Liver (tissue), 9 donors: ENCODE results near the gene BCAR3. TPM values are rescaled to one million over a fixed set of nuclear protein-coding genes. Genes with fewer than 3 reads are reported as not detected.

Experiments used
- DNase-seq: peaks from one replicate; pipeline ENCODE4 v3.0.0-alpha.2; 2017; ENCODE audit warnings: low spot score
- H3K27ac ChIP-seq, 2 donors: one replicate each; pipeline ENCODE4 v1.7.0; 2013; ENCODE audit warnings: inconsistent platforms in 2 of 2, low read length in 2 of 2, control low read depth in 1 of 2, low read depth in 1 of 2, mild to moderate bottlenecking in 1 of 2
- H3K27me3 ChIP-seq, 4 donors: one replicate each; pipeline versions ENCODE4 v1.6.1 to v1.7.0; 2013; ENCODE audit warnings: low read length in 3 of 4, inconsistent platforms in 1 of 4, mild to moderate bottlenecking in 1 of 4, moderate library complexity in 1 of 4; ENCODE audit not compliant: control insufficient read depth in 4 of 4, insufficient read depth in 4 of 4
- H3K36me3 ChIP-seq, 4 donors: one replicate each; pipeline versions ENCODE4 v1.6.1 to v1.7.0; 2013; ENCODE audit warnings: low read length in 3 of 4, mild to moderate bottlenecking in 3 of 4, low read depth in 1 of 4, moderate library complexity in 1 of 4; ENCODE audit not compliant: control insufficient read depth in 4 of 4, insufficient read depth in 3 of 4
- H3K4me1 ChIP-seq, 4 donors: one replicate each; pipeline versions ENCODE4 v1.6.1 to v1.7.0; 2013; ENCODE audit warnings: low read length in 3 of 4, mild to moderate bottlenecking in 3 of 4, moderate library complexity in 1 of 4; ENCODE audit not compliant: control insufficient read depth in 4 of 4, insufficient read depth in 4 of 4
- H3K4me3 ChIP-seq, 3 donors: one replicate each; pipeline versions ENCODE4 v1.6.1 to v1.7.0; 2013; ENCODE audit warnings: low read length in 3 of 3, control low read depth in 1 of 3, low read depth in 1 of 3, mild to moderate bottlenecking in 1 of 3
- H3K9ac ChIP-seq, 2 donors: one replicate each; pipeline ENCODE4 v1.7.0; 2013; ENCODE audit warnings: low read length in 2 of 2, mild to moderate bottlenecking in 2 of 2, moderate library complexity in 2 of 2, control low read depth in 1 of 2, low read depth in 1 of 2
- H3K9me3 ChIP-seq, 4 donors: one replicate each; pipeline versions ENCODE4 v1.6.1 to v1.7.0; 2013; ENCODE audit warnings: low read length in 3 of 4; ENCODE audit not compliant: control insufficient read depth in 4 of 4
- EGR1 ChIP-seq, 2 donors: IDR thresholded peaks; 2 replicates each; pipeline ENCODE4 v1.6.1; 2016 to 2018; ENCODE audit warnings: antibody characterized with exemption in 2 of 2, low read depth in 2 of 2
- FOXA2 ChIP-seq: IDR thresholded peaks from 2 replicates; pipeline ENCODE4 v1.6.1; 2016; ENCODE audit warnings: antibody characterized with exemption
- HNF4A ChIP-seq, 2 donors: conservative IDR thresholded peaks; 2 replicates each; pipeline ENCODE4 v1.6.1; 2016; ENCODE audit warnings: antibody characterized with exemption in 2 of 2, mild to moderate bottlenecking in 2 of 2
- HNF4G ChIP-seq: IDR thresholded peaks from 2 replicates; pipeline ENCODE4 v1.6.1; 2016; ENCODE audit warnings: antibody characterized with exemption
- JUND ChIP-seq, 2 donors: IDR thresholded peaks; 2 replicates each; pipeline ENCODE4 v1.6.1; 2016; ENCODE audit warnings: antibody characterized with exemption in 2 of 2
- RXRA ChIP-seq, 2 donors: IDR thresholded peaks; 2 replicates each; pipeline ENCODE4 v1.6.1; 2017 to 2018; ENCODE audit warnings: antibody characterized with exemption in 2 of 2, mild to moderate bottlenecking in 1 of 2
- SP1 ChIP-seq: IDR thresholded peaks from 2 replicates; pipeline ENCODE4 v1.6.1; 2018; ENCODE audit warnings: antibody characterized with exemption, mild to moderate bottlenecking
- TAF1 ChIP-seq: conservative IDR thresholded peaks from 2 replicates; pipeline ENCODE4 v1.6.1; 2016; ENCODE audit warnings: antibody characterized with exemption, mild to moderate bottlenecking
- YY1 ChIP-seq: IDR thresholded peaks from 2 replicates; pipeline ENCODE4 v1.6.1; 2016; ENCODE audit warnings: antibody characterized with exemption, mild to moderate bottlenecking
- WGBS: extraction: QIAGEN DNeasy Blood & Tissue Kit; methylation state at CpG from one replicate; pipeline ENCODE4 v1.1.7; 2013; 5-methylcytosine and 5-hydroxymethylcytosine counted together
- polyA plus RNA-seq, 2 donors: library from polyadenylated mRNA; stranded (reverse) in 1 of 2; unstranded in 1 of 2; fragments of 200-250 nt in 1 of 2; fragments of >200 nt in 1 of 2; fragmentation: Nextera tagmentation in 1 of 2; extraction: Ambion mirVana in 1 of 2; gene quantifications; one replicate each; pipeline versions ENCODE4 v1.2.1 to v1.2.3, GENCODE V29; 2013 to 2015
- total RNA-seq, 2 donors: library from RNA; depleted of rRNA; stranded (reverse); fragments of >200 nt; gene quantifications; one replicate each; pipeline ENCODE4 v1.2.3, GENCODE V29; 2014
- TF ChIP-seq, protein P1 (sequence below): IDR thresholded peaks from 2 replicates; pipeline ENCODE4 v1.6.1; 2016; ENCODE audit warnings: antibody characterized with exemption
- TF ChIP-seq, protein P2 (sequence below): IDR thresholded peaks from 2 replicates; pipeline ENCODE4 v1.6.1; 2016; ENCODE audit warnings: antibody characterized with exemption, mild to moderate bottlenecking
- TF ChIP-seq, protein P3 (sequence below): fragments of 150-350 bp; IDR thresholded peaks from 2 replicates; pipeline ENCODE4 v1.5.1; 2017; ENCODE audit warnings: improper control_type of control experiment, low read depth, low read length; ENCODE audit not compliant: missing input control
- TF ChIP-seq, protein P4 (sequence below): IDR thresholded peaks from 2 replicates; pipeline ENCODE4 v1.6.1; 2016; ENCODE audit warnings: antibody characterized with exemption
- donor health status: healthy.
- donor health status: healthy.
- donor health status: healthy.
- donor health status: healthy.
- donor health status: healthy.

The BCAR3 gene
- total and polyA plus RNA-seq, 4 donors = 2.8 to 10.3 (median 7.7) TPM

DNA sequence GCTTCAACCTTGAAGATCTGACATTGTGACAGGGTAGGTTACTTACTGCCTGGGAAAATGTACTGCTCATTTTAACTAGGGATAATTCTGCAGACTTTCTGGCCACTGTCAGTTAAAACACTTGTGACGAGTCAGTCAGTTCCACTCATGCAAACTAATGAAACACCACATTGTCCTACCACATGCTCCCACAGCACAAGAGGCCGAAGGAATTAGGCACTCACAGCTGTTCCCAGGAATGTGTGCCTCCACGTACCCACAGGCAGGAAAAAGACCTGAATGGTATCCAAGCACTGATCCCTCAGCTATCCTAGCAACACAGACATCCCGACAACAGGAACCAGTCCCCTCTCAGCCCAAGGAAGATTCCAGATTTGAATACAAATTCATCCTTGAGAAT is 12.3 kb downstream of the BCAR3 start:
- no peaks in the 10 kb centered on the region for H3K36me3 ChIP-seq
- peaks cover 0 to 8% (median 4%) of the 10 kb centered on the region in 4 donors for H3K4me1 ChIP-seq
- TF ChIP-seq SP1 = no peak
- TF ChIP-seq, protein P1, sequence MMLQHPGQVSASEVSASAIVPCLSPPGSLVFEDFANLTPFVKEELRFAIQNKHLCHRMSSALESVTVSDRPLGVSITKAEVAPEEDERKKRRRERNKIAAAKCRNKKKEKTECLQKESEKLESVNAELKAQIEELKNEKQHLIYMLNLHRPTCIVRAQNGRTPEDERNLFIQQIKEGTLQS = no peak
- TF ChIP-seq RXRA (IDR thresholded peaks at IDR 0.05) = no peak
- TF ChIP-seq TAF1 = no peak
- H3K27me3 ChIP-seq = no peaks in the 10 kb centered on the region
- no peak for DNase-seq
- no peak overlapping the region for H3K27ac ChIP-seq
- H3K9ac ChIP-seq = no peak overlapping the region
- H3K9me3 ChIP-seq = no peaks in the 10 kb centered on the region
- no peak overlapping the region for H3K4me3 ChIP-seq
- WGBS = 90% methylated on average over 4 of the region's 4 CpGs

DNA sequence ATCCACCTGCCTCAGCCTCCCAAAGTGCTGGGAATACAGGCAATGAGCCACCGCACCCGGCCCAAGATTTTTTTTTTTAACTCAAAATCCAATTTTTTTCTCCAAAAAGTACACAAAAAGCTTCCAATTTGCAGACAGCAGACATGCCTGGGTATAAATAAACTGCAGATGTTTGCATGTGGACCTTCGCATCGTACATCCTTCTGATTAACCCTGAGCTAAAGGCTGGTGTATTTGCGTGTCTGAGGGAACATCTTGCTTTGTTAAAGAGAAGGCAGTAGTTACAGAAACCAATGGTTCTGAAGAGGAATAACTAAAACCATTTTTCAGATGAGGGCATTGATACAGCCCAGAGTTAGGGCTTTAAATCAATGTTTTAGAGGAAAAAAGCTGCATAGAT is 12.7 kb downstream of the BCAR3 start:
- Histone ChIP-seq H3K4me3 (no peak overlapping the region), H3K27me3 (no peaks in the 10 kb centered on the region), H3K27ac (no peak overlapping the region), H3K9me3 (no peaks in the 10 kb centered on the region), H3K36me3 (no peaks in the 10 kb centered on the region), H3K4me1 (peaks cover 0 to 8% (median 5%) of the 10 kb centered on the region in 4 donors), H3K9ac (no peak overlapping the region)
- 90% methylated on average over 5 of the region's 5 CpGs for WGBS
- no peak for DNase-seq
- TF ChIP-seq TAF1 = no peak
- no peak for TF ChIP-seq EGR1 (IDR thresholded peaks at IDR 0.05; ENCODE audit: low read depth in 2 of 2)
- TF ChIP-seq, protein P2, sequence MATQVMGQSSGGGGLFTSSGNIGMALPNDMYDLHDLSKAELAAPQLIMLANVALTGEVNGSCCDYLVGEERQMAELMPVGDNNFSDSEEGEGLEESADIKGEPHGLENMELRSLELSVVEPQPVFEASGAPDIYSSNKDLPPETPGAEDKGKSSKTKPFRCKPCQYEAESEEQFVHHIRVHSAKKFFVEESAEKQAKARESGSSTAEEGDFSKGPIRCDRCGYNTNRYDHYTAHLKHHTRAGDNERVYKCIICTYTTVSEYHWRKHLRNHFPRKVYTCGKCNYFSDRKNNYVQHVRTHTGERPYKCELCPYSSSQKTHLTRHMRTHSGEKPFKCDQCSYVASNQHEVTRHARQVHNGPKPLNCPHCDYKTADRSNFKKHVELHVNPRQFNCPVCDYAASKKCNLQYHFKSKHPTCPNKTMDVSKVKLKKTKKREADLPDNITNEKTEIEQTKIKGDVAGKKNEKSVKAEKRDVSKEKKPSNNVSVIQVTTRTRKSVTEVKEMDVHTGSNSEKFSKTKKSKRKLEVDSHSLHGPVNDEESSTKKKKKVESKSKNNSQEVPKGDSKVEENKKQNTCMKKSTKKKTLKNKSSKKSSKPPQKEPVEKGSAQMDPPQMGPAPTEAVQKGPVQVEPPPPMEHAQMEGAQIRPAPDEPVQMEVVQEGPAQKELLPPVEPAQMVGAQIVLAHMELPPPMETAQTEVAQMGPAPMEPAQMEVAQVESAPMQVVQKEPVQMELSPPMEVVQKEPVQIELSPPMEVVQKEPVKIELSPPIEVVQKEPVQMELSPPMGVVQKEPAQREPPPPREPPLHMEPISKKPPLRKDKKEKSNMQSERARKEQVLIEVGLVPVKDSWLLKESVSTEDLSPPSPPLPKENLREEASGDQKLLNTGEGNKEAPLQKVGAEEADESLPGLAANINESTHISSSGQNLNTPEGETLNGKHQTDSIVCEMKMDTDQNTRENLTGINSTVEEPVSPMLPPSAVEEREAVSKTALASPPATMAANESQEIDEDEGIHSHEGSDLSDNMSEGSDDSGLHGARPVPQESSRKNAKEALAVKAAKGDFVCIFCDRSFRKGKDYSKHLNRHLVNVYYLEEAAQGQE = no peak
- TF ChIP-seq HNF4A (conservative IDR thresholded peaks at IDR 0.05) = no peak
- no peak for TF ChIP-seq HNF4G
- TF ChIP-seq, protein P1 = no peak
- no peak for TF ChIP-seq JUND (IDR thresholded peaks at IDR 0.05)
- no peak for TF ChIP-seq YY1
- TF ChIP-seq FOXA2 = no peak
- TF ChIP-seq SP1 = no peak
- TF ChIP-seq, protein P3, sequence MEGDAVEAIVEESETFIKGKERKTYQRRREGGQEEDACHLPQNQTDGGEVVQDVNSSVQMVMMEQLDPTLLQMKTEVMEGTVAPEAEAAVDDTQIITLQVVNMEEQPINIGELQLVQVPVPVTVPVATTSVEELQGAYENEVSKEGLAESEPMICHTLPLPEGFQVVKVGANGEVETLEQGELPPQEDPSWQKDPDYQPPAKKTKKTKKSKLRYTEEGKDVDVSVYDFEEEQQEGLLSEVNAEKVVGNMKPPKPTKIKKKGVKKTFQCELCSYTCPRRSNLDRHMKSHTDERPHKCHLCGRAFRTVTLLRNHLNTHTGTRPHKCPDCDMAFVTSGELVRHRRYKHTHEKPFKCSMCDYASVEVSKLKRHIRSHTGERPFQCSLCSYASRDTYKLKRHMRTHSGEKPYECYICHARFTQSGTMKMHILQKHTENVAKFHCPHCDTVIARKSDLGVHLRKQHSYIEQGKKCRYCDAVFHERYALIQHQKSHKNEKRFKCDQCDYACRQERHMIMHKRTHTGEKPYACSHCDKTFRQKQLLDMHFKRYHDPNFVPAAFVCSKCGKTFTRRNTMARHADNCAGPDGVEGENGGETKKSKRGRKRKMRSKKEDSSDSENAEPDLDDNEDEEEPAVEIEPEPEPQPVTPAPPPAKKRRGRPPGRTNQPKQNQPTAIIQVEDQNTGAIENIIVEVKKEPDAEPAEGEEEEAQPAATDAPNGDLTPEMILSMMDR = no peak
- TF ChIP-seq, protein P4, sequence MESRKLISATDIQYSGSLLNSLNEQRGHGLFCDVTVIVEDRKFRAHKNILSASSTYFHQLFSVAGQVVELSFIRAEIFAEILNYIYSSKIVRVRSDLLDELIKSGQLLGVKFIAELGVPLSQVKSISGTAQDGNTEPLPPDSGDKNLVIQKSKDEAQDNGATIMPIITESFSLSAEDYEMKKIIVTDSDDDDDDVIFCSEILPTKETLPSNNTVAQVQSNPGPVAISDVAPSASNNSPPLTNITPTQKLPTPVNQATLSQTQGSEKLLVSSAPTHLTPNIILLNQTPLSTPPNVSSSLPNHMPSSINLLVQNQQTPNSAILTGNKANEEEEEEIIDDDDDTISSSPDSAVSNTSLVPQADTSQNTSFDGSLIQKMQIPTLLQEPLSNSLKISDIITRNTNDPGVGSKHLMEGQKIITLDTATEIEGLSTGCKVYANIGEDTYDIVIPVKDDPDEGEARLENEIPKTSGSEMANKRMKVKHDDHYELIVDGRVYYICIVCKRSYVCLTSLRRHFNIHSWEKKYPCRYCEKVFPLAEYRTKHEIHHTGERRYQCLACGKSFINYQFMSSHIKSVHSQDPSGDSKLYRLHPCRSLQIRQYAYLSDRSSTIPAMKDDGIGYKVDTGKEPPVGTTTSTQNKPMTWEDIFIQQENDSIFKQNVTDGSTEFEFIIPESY = no peak
